A673 (cell line): ENCODE measurements around the gene SLC44A3.

Source experiments
- CTCF ChIP-seq: fragments of 300-800, 200-600 bp; sonication (generic); conservative IDR thresholded peaks from 2 replicates; pipeline ENCODE4 v1.5.1; 2017; ENCODE audit warnings: low read depth, mild to moderate bottlenecking, antibody characterized with exemption, low read length, moderate library complexity, mixed read lengths
- EZH2 ChIP-seq: fragments of 200-600 bp; sonication (generic); IDR thresholded peaks from 2 replicates; pipeline ENCODE4 v1.6.1; 2017; ENCODE audit warnings: borderline replicate concordance, low read depth, mild to moderate bottlenecking, mixed read lengths, antibody characterized with exemption, low read length; ENCODE audit not compliant: poor library complexity, severe bottlenecking

GRCh38 chr1:94832446-94832845, 12.3 kb downstream of the SLC44A3 start:
- TF ChIP-seq CTCF (no peak), EZH2 (no peak)
